OCI-LY3 (cell line): ENCODE data around the gene GSTK1.

Source experiments
- EZH2phosphoT487 ChIP-seq: fragments of 200-600 bp; shearing (Covaris generic); IDR thresholded peaks from 2 replicates; pipeline ENCODE4 v1.6.1; 2018; ENCODE audit warnings: antibody characterized with exemption, mixed run types, low read depth
- TF ChIP-seq, protein P1 (sequence below): fragments of 200-600, 300-600 bp; sonication (generic); IDR thresholded peaks from 2 replicates; pipeline ENCODE4 v1.5.1; 2014; ENCODE audit warnings: antibody characterized with exemption, low read length, low read depth

DNA sequence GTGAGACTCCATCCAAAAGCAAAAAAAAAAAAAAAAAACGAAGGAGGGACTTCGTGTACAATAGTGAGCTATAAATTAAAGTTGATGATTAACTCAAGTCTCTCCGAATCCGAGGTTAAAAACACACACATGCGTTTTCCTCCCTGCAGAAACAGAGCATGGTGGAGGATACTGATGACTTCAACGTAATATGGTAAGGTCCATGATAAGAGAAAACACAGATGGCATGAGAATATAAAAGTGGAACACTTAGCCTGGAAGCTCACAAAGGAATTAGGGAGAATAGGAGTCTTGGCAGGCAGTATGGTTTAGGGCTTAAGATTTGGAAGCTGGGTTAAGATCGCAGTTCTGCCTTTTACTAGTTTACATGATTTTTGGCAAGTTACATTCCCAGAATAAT is 20.1 kb upstream of the GSTK1 start:
- TF ChIP-seq, protein P1, sequence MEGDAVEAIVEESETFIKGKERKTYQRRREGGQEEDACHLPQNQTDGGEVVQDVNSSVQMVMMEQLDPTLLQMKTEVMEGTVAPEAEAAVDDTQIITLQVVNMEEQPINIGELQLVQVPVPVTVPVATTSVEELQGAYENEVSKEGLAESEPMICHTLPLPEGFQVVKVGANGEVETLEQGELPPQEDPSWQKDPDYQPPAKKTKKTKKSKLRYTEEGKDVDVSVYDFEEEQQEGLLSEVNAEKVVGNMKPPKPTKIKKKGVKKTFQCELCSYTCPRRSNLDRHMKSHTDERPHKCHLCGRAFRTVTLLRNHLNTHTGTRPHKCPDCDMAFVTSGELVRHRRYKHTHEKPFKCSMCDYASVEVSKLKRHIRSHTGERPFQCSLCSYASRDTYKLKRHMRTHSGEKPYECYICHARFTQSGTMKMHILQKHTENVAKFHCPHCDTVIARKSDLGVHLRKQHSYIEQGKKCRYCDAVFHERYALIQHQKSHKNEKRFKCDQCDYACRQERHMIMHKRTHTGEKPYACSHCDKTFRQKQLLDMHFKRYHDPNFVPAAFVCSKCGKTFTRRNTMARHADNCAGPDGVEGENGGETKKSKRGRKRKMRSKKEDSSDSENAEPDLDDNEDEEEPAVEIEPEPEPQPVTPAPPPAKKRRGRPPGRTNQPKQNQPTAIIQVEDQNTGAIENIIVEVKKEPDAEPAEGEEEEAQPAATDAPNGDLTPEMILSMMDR = no peak
- no peak for TF ChIP-seq EZH2phosphoT487
